ENCODE measurements around the gene POTEE.
"Not testable (repeated sequence)": the region's sequence is repeated elsewhere in the genome, so short reads cannot be mapped to it uniquely, and the experiment has no call there.

DNA sequence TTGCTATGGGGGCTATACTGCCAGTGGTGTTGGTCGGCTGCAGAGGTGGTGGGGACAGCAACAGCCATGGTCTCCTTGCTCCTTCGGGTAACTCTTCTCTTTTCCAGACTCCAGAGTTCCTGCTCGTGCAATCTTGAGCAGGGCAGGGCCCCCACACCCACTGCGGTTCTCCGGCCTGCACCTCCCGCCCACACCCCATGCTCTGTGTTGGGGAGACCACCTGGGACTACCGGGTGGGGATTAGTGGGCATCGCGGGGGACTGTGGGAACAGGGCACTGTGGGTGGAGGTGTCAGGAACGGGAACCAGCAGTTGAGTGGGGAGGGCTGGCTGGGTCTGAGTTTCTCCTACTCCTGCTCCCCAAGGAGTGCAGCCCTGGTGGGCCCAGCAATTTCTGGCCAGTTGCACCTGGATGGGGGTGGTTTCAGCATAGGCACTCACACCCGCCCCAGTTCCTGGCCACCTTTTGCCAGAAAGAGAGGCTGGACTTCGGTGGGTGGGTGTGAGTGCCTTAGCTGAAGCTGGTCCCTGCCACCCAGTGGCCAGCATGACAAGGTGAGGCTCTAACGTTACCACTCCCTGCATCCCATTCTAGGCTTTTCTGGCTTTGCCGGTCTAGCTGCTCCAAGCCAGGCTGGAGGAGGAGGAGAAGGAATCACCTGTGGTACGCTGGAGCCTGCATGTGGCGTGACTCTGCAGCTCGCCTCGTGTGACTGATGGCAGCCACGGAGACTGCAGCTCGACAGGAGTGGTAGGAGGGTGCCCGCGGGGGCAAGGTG lies 1.3 kb downstream of the POTEE start:
- TF ChIP-seq POLR2AphosphoS5 (IDR thresholded peaks at IDR 0.05; ENCODE audit: low read depth, low read length); SIN3A (IDR thresholded peaks at IDR 0.05; ENCODE audit: borderline replicate concordance, insufficient read depth, low read depth, low read length); TCF7L2 (IDR thresholded peaks at IDR 0.05; ENCODE audit: low read depth, low read length): not testable (repeated sequence)
- TF ChIP-seq, protein P1, sequence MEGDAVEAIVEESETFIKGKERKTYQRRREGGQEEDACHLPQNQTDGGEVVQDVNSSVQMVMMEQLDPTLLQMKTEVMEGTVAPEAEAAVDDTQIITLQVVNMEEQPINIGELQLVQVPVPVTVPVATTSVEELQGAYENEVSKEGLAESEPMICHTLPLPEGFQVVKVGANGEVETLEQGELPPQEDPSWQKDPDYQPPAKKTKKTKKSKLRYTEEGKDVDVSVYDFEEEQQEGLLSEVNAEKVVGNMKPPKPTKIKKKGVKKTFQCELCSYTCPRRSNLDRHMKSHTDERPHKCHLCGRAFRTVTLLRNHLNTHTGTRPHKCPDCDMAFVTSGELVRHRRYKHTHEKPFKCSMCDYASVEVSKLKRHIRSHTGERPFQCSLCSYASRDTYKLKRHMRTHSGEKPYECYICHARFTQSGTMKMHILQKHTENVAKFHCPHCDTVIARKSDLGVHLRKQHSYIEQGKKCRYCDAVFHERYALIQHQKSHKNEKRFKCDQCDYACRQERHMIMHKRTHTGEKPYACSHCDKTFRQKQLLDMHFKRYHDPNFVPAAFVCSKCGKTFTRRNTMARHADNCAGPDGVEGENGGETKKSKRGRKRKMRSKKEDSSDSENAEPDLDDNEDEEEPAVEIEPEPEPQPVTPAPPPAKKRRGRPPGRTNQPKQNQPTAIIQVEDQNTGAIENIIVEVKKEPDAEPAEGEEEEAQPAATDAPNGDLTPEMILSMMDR (IDR thresholded peaks at IDR 0.05), result not testable (repeated sequence)
- TF ChIP-seq, protein P2, sequence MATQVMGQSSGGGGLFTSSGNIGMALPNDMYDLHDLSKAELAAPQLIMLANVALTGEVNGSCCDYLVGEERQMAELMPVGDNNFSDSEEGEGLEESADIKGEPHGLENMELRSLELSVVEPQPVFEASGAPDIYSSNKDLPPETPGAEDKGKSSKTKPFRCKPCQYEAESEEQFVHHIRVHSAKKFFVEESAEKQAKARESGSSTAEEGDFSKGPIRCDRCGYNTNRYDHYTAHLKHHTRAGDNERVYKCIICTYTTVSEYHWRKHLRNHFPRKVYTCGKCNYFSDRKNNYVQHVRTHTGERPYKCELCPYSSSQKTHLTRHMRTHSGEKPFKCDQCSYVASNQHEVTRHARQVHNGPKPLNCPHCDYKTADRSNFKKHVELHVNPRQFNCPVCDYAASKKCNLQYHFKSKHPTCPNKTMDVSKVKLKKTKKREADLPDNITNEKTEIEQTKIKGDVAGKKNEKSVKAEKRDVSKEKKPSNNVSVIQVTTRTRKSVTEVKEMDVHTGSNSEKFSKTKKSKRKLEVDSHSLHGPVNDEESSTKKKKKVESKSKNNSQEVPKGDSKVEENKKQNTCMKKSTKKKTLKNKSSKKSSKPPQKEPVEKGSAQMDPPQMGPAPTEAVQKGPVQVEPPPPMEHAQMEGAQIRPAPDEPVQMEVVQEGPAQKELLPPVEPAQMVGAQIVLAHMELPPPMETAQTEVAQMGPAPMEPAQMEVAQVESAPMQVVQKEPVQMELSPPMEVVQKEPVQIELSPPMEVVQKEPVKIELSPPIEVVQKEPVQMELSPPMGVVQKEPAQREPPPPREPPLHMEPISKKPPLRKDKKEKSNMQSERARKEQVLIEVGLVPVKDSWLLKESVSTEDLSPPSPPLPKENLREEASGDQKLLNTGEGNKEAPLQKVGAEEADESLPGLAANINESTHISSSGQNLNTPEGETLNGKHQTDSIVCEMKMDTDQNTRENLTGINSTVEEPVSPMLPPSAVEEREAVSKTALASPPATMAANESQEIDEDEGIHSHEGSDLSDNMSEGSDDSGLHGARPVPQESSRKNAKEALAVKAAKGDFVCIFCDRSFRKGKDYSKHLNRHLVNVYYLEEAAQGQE (IDR thresholded peaks at IDR 0.05; ENCODE audit: insufficient read depth in 1 of 2, low read depth in 2 of 2, low read length in 1 of 2), result not testable (repeated sequence)
